Muscle layer of duodenum (tissue), 2 donors: ENCODE measurements around the gene GLIS1.

Experiments
- H3K27ac ChIP-seq: one replicate; pipeline ENCODE4 v1.7.0; 2013; ENCODE audit warnings: mild to moderate bottlenecking, low read length
- H3K27me3 ChIP-seq: one replicate; pipeline ENCODE4 v1.7.0; 2013; ENCODE audit warnings: low read depth, mild to moderate bottlenecking, control low read depth, low read length
- H3K36me3 ChIP-seq, 2 donors: one replicate each; pipeline ENCODE4 v1.7.0; 2013; ENCODE audit warnings: low read length in 2 of 2, control low read depth in 1 of 2, mild to moderate bottlenecking in 1 of 2; ENCODE audit not compliant: insufficient read depth in 2 of 2, control insufficient read depth in 1 of 2
- H3K4me1 ChIP-seq, 2 donors: one replicate each; pipeline ENCODE4 v1.7.0; 2013; ENCODE audit warnings: low read length in 2 of 2, mild to moderate bottlenecking in 2 of 2, control low read depth in 1 of 2, moderate library complexity in 1 of 2; ENCODE audit not compliant: insufficient read depth in 2 of 2, control insufficient read depth in 1 of 2
- H3K4me3 ChIP-seq, 2 donors: one replicate each; pipeline ENCODE4 v1.7.0; 2013; ENCODE audit warnings: low read length in 2 of 2, low read depth in 1 of 2, mild to moderate bottlenecking in 1 of 2
- H3K9me3 ChIP-seq, 2 donors: one replicate each; pipeline ENCODE4 v1.7.0; 2013; ENCODE audit warnings: low read length in 2 of 2, control low read depth in 1 of 2, mild to moderate bottlenecking in 1 of 2; ENCODE audit not compliant: control insufficient read depth in 1 of 2
- donor health status: healthy.

Gene GLIS1

GRCh38 chr1:53551428-53551995 is 187.5 kb downstream of the GLIS1 start:
- Histone ChIP-seq H3K27me3 (no peaks in the 10 kb centered on the region), H3K36me3 (no peaks in the 10 kb centered on the region), H3K4me1 (no peaks in the 10 kb centered on the region), H3K27ac (no peak overlapping the region), H3K9me3 (no peaks in the 10 kb centered on the region), H3K4me3 (no peak overlapping the region)

DNA sequence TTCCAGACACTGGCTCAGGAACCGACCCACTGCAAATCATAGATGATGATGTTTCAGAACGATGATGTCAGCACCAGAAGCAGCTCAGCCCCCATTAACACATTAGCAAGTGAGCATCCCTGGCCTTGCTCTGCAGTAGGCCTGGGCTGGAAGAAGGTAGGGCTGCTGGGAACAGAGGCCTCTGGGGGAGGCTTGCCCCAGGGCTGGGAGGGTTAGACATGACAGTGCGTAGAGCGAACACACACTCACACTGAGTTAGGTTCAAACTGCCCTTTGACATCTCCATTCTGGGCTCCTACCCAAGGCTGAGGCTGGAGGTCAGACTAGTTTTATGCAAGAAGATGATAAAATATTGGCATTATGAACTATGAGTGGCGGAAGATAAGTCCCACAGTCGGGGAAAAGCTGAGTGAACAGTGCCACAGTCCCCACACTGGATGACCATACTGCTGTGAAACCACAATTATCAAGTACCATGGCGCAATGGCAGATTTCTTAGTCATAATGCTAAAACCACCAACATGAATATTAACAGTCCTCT is 188.7 kb downstream of the GLIS1 start:
- H3K27ac ChIP-seq = no peak overlapping the region
- H3K9me3 ChIP-seq = no peaks in the 10 kb centered on the region
- no peaks in the 10 kb centered on the region for H3K27me3 ChIP-seq
- no peak overlapping the region for H3K4me3 ChIP-seq
- no peaks in the 10 kb centered on the region for H3K4me1 ChIP-seq
- no peaks in the 10 kb centered on the region for H3K36me3 ChIP-seq

DNA sequence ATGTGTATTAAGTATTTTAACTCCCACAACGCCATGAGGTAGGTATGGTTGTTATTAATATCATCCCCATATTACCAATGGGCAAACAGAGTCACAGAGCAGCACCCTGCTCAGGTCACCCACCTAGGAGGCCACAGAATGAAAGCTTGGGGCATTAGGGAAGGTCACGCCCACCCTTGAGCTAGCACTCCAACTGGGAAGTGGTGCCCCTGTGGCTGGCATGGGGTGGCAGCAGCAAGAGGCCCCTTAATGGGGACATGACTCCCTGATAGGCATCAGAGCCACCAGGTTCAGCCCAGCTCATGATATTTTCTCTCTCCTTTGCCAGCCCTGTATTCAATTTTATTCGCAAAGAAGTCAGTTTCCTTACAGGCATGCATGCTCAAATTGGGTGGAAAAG is 189.2 kb downstream of the GLIS1 start:
- Histone ChIP-seq H3K4me1 (no peaks in the 10 kb centered on the region), H3K36me3 (no peaks in the 10 kb centered on the region), H3K4me3 (no peak overlapping the region), H3K9me3 (no peaks in the 10 kb centered on the region), H3K27me3 (no peaks in the 10 kb centered on the region), H3K27ac (no peak overlapping the region)

- H3K9me3 ChIP-seq = no peaks in the 10 kb centered on the region
- H3K27ac ChIP-seq = no peak overlapping the region
- H3K27me3 ChIP-seq = no peaks in the 10 kb centered on the region
- H3K36me3 ChIP-seq = no peaks in the 10 kb centered on the region
- no peak overlapping the region for H3K4me3 ChIP-seq
- no peaks in the 10 kb centered on the region for H3K4me1 ChIP-seq
Measured at GRCh38 chr1:53549287-53549686, 189.7 kb downstream of the GLIS1 start.

GRCh38 chr1:53548031-53548491 is 190.9 kb downstream of the GLIS1 start:
- H3K36me3 ChIP-seq = no peaks in the 10 kb centered on the region
- H3K4me3 ChIP-seq = no peak overlapping the region
- H3K27ac ChIP-seq = no peak overlapping the region
- no peaks in the 10 kb centered on the region for H3K9me3 ChIP-seq
- no peaks in the 10 kb centered on the region for H3K27me3 ChIP-seq
- H3K4me1 ChIP-seq = no peaks in the 10 kb centered on the region

DNA sequence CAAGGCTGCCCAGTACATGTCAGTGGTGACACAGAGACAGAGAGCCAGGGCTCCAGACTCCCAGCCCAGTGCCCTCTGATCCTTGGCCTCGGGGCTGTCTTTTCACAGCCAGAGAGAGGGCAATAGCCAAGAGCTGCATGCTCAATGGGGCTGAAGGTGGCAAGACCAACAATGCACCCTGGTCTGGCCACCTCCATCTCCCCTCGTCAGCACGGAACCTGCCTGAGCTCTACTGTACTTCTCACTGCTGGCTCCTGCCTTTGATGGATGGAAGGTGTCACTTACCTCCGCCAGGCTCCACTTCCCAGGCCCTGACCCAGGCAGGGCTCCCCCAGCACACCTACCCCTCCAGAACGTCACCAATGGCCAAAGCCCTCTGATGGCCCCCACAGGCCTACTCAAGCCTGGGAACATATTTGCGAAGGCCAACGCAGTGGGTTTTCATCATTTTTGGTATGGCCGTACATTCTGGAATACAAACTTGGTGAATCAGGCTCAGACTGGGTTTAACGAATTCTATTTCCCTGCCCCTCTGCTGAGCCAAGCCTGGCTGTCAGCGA is 191.7 kb downstream of the GLIS1 start:
- Histone ChIP-seq H3K9me3 (no peaks in the 10 kb centered on the region), H3K27me3 (no peaks in the 10 kb centered on the region), H3K36me3 (no peaks in the 10 kb centered on the region), H3K4me3 (no peak overlapping the region), H3K4me1 (no peaks in the 10 kb centered on the region), H3K27ac (no peak overlapping the region)

GRCh38 chr1:53546409-53547155 is 192.4 kb downstream of the GLIS1 start:
- Histone ChIP-seq H3K36me3 (no peaks in the 10 kb centered on the region), H3K4me3 (no peak overlapping the region), H3K4me1 (no peaks in the 10 kb centered on the region)

DNA sequence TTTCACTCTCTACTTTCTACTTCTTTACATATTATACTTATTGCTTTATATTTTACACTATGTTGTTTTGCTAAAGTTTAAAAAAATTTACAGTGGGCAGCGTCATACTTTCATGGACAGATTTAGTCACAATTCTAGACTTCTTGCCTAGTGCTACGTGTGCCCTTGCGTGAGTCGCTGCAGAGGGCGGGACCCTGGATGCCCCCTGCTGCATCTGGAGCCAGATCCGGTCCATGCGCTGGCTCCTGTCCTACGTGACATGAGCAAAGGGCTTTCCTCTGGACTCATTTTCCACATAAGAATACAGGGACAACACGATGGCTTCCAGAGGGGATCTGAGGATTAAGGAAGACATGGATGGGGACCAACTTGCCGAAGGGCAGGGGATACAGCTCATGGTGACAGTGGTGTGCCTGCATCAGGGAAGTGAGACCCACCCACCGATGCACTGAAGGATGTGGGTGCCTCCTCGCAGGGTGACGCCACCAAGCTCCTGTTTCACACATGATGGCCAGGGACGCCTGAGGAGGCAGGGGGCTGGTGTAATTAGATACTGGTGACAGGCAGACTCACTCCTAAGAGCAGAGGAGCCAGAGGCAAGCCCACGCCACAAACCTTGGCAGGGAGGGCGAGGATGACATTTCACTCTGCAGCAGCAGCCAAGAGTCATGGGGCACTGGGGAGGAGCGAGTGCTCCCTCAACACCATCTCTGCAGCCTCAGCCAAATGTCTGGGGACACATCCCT is 193.1 kb downstream of the GLIS1 start:
- no peaks in the 10 kb centered on the region for H3K36me3 ChIP-seq
- H3K9me3 ChIP-seq = no peaks in the 10 kb centered on the region
- no peaks in the 10 kb centered on the region for H3K27me3 ChIP-seq
- no peak overlapping the region for H3K4me3 ChIP-seq
- H3K27ac ChIP-seq = no peak overlapping the region
- H3K4me1 ChIP-seq = no peaks in the 10 kb centered on the region

More at GRCh38 chr1:53546409-53547155, 192.4 kb downstream of the GLIS1 start:
- Histone ChIP-seq H3K27ac (no peak overlapping the region), H3K9me3 (no peaks in the 10 kb centered on the region), H3K27me3 (no peaks in the 10 kb centered on the region)

GRCh38 chr1:53544728-53545515 is 194.0 kb downstream of the GLIS1 start:
- no peaks in the 10 kb centered on the region for H3K9me3 ChIP-seq
- H3K27ac ChIP-seq = no peak overlapping the region
- no peak overlapping the region for H3K4me3 ChIP-seq
- no peaks in the 10 kb centered on the region for H3K36me3 ChIP-seq
- H3K27me3 ChIP-seq = no peaks in the 10 kb centered on the region
- H3K4me1 ChIP-seq = no peaks in the 10 kb centered on the region

DNA sequence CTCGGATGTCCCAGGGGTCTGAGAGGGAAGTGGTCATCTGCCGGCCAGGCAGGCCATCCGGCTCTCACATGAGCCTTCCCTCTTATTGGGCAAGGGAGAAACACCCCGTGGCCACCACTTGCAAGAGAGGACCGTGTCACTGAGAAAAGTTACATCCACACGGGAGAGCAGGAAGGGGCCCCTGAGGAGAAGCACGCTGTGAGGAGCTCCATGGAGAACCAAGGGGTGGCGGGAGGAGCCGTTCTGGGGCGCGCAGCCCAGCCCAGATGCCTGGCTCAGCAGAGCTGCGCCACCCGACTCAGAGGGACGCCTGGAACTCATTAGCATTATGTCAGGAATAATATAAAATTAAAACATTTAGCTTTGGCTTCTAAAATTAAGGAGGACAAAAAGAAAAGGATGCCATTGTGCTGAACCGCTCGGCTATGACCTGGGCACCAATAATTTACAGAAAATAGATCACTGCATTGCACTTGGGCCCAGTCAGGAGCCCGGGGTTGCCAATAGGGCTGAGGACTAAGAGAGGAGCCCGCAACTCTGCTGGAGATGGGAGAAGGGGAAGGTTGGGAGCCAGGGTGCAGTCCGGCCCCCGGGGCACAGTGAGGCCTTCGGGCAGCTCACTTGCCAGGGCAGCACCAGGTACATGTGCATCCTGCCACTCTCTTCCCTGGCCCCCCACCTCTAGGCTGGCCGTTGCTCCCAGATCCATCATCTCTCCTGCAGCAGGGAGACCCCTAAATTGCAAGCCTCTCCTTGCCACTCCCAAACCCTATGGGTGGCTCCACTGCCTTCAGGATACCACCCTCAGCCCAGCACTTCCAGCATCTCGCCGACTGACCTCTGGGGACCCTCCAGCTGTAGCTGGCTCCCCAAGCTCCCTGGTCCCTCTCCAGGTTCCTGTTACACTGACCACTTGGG is 194.9 kb downstream of the GLIS1 start:
- Histone ChIP-seq H3K4me1 (no peaks in the 10 kb centered on the region), H3K4me3 (no peak overlapping the region), H3K27ac (no peak overlapping the region), H3K27me3 (no peaks in the 10 kb centered on the region), H3K9me3 (no peaks in the 10 kb centered on the region), H3K36me3 (no peaks in the 10 kb centered on the region)
